D721Med (cell line): ENCODE measurements around the gene NR2F1-AS1.

Experiments used
- DNase-seq: peaks from one replicate; pipeline ENCODE4 v3.0.0; 2011; ENCODE audit warnings: low spot score; ENCODE audit not compliant: insufficient read length
- FAIRE-seq: peaks from 2 replicates; lab custom pipeline; 2011; peaks lifted over from hg19 to GRCh38; lab: Jason Lieb, UNC
- CTCF ChIP-seq: IDR thresholded peaks from 2 replicates; pipeline ENCODE4 v1.5.1; 2012; ENCODE audit warnings: mild to moderate bottlenecking, control low read depth; ENCODE audit not compliant: insufficient read depth; ENCODE audit errors: missing control alignments

The NR2F1-AS1 gene

DNA sequence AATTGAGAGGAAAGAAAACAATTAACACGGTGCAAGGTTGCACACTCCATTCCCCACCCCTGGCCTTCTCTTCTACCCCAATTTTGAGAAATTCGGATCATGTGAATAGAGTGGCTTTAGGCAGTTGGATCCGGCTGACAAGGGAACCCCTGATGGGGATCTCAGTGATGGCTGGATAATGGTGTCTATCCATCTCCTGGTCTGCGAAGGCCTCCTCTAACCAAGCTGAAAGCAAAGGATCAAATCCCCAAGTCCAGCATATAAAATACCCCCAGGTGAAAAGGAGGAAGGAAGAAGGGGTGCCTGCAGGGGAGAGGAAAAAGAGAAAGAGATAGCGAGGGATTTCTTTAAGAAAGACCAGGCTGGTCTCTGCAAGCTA lies 18.0 kb upstream of the NR2F1-AS1 start:
- TF ChIP-seq CTCF: no peak
- FAIRE-seq (no peak), DNase-seq (no peak)

DNA sequence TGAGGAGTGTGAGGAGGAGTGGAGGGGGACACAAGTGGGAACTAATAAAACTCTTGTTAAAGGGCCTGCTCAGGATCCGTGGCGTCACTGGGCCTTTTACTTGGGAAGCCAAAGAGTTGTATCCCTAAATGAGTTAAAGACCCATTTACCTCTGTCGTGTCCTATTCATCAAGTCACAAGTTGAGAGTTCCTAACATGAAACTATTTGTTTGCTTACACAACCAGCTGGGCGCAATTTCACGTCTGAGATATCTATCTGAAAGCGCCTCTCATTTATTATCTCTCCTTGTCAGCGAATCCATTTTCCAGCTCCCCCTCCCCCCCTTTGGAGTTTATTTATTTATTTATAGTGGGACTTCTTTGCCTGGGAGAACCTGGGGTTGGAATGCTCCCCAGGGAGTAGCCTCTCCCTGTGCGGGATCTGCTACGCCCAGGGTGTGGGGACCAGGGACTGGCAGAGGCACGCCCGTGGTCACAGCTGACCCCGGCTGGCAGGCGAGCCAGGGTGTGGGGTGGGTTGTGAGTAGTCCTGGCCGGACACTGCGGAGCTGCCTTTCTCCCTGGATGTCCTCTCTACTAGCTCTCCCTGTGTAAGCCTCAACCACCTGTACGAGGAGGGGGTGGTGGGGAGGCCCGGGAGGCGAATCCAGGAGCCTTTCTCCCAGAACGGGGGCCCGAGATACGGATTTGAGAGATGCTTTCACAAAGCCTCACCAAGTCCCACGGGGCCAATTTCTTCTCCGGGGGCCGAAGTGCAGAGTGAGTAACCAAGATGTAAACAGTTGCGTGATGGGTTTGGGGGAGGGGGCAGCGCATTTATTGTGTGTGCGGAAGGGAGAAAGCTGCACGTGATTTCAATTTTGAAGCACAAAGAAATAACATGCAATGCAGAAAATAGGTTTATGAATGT lies 17.3 kb upstream of the NR2F1-AS1 start:
- FAIRE-seq (no peak), DNase-seq (no peak)
- no peak for TF ChIP-seq CTCF

- DNase-seq: no peak
- FAIRE-seq: no peak
- no peak for TF ChIP-seq CTCF
Measured at GRCh38 chr5:93596676-93597490, 15.9 kb upstream of the NR2F1-AS1 start.

DNA sequence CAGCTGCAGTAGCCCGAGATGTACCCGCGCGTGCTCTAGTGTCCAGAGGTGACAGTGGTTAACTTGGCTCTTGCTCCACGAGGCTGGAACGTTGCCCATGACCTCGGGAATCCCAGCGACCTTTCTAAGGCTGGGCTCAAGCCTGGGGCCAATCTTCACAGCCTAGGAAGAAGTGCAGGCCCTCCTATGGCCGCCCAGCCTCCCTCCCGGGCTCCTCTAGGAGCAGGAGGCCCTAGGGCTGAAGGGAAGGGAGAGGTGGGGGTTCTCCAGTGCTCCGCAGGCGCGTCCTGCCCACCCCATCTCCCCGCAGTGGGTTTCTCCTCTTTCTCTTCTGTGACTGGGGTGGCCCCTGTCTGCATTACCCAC lies 15.3 kb upstream of the NR2F1-AS1 start:
- FAIRE-seq (no peak), DNase-seq (no peak)
- TF ChIP-seq CTCF: no peak

- DNase-seq (no peak), FAIRE-seq (no peak)
- TF ChIP-seq CTCF: no peak
Measured at GRCh38 chr5:93595420-93596147, 14.6 kb upstream of the NR2F1-AS1 start.

DNA sequence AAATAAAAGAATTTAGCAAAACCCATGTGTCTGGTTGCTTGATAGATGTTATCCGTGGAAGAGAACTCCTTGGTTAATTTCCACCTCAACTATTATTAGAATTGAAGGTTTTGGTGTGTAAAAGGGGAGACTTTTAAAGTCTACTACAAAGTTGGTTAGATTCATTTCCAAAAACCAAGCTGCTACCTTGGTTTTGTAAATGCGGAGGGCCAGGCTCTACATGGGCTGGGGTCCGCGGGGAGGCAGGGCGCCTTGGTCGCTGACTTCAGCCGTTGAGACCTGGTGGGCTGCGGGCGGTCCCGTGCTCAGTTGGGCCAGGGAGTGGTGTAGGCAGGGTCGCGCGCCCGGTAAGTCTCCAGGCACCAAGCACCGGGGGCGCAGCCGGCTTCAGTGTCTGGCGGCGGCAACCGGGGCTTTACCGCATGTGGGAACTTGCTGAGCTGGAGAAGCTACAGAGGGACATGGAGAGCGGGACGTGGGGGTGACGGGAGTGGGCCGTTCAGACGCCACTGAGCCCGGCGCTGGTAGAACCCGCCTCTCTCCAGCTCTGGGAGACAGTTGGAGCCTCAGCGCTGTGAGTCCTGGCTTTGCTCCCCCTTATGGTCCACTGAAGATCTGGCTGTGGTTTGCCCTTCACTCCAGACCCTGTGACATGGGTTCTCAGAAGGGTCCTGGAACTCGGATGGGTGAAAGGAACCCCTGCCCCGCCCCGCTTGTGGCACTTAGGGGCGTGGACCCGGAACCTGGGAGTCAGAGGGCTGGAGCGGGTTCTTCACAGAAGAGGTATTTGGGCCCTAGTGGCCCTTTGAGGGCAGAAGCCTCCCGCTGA lies 13.8 kb upstream of the NR2F1-AS1 start:
- TF ChIP-seq CTCF: no peak
- DNase-seq (no peak), FAIRE-seq (no peak)
